ENCODE results near the gene ZNF778.

ZNF778 gene

DNA sequence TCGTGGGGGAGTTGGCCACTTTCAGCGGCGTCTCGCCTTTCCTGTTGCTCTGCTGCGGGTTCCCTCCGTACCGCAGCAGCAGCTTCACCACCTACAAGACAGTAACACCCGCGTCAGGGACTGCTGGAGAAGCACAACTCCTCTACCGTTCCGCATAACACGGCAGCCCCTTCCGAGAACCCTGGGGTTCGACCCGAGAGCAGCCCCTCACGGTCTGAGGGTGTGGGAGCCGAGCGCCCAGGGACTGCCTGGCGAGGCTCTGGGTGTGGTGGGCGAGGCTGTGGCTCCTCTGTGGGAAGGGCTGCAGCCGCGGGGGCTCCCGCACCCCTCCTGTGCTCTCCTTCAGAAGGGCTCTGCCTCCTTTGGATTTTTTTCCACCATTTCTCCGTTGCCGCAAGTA, 68.6 kb downstream of the ZNF778 start:
- no peak overlapping the region for H3K9ac ChIP-seq (ENCODE audit: low read depth, low read length)
- H2AFZ ChIP-seq (ENCODE audit: low read depth, low read length) = no peak overlapping the region
- no peaks in the 10 kb centered on the region for H3K9me3 ChIP-seq (ENCODE audit: insufficient read depth, low read length, severe bottlenecking)
- TF ChIP-seq, protein P1, sequence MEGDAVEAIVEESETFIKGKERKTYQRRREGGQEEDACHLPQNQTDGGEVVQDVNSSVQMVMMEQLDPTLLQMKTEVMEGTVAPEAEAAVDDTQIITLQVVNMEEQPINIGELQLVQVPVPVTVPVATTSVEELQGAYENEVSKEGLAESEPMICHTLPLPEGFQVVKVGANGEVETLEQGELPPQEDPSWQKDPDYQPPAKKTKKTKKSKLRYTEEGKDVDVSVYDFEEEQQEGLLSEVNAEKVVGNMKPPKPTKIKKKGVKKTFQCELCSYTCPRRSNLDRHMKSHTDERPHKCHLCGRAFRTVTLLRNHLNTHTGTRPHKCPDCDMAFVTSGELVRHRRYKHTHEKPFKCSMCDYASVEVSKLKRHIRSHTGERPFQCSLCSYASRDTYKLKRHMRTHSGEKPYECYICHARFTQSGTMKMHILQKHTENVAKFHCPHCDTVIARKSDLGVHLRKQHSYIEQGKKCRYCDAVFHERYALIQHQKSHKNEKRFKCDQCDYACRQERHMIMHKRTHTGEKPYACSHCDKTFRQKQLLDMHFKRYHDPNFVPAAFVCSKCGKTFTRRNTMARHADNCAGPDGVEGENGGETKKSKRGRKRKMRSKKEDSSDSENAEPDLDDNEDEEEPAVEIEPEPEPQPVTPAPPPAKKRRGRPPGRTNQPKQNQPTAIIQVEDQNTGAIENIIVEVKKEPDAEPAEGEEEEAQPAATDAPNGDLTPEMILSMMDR (IDR thresholded peaks at IDR 0.05; ENCODE audit: borderline replicate concordance, extremely low read depth, low read length, poor library complexity, severe bottlenecking) = no peak
- no peak for TF ChIP-seq EZH2 (IDR thresholded peaks at IDR 0.05; ENCODE audit: borderline replicate concordance, low read depth, low read length, severe bottlenecking)
- ATAC-seq (ENCODE audit: insufficient read depth, low read depth) = no peak
- H3K4me1 ChIP-seq (ENCODE audit: insufficient read depth, low read length) = no peaks in the 10 kb centered on the region
- no peak for DNase-seq
- H3K79me2 ChIP-seq (ENCODE audit: insufficient read depth, low read length) = peaks cover 66% of the 10 kb centered on the region
- no peaks in the 10 kb centered on the region for H3K27me3 ChIP-seq (ENCODE audit: insufficient read depth, low read length, poor library complexity)
- H4K20me1 ChIP-seq (ENCODE audit: insufficient read depth, low read length) = peaks cover 61% of the 10 kb centered on the region
- H3K4me3 ChIP-seq (ENCODE audit: low read depth in 1 of 2, low read length in 2 of 2) = no peak overlapping the region
- H3K4me2 ChIP-seq (ENCODE audit: insufficient read depth, low read length) = no peak overlapping the region
- H3K27ac ChIP-seq (ENCODE audit: low read length) = no peak overlapping the region
- peaks cover 97% of the 10 kb centered on the region for H3K36me3 ChIP-seq (ENCODE audit: insufficient read depth, low read length)
